Measurements from ENCODE around the gene TNRC6C. TPM values are rescaled to one million over a fixed set of nuclear protein-coding genes. Genes with fewer than 3 reads are reported as not detected.

TNRC6C gene
- total and polyA plus RNA-seq, 2 of the 13 experiments (the other 11 are each of a cell fraction or from before 2014, with no cell fraction given), result 0.66 to 4.9 TPM

- TF ChIP-seq ZBED4 (CRISPR knock-in tag; IDR thresholded peaks at IDR 0.05; ENCODE audit: borderline replicate concordance), result no peak
- TF ChIP-seq HOXD1 (CRISPR knock-in tag; IDR thresholded peaks at IDR 0.05), result peak; percentile 3; the same call in 1 of the 2 replicates
- peak; percentile 38; the same call in 1 of the 2 replicates for TF ChIP-seq ZSCAN29 (CRISPR knock-in tag; conservative IDR thresholded peaks at IDR 0.05)
- 0 out of 2 replicates have a peak, but pooled peaks have one; percentile 11 for TF ChIP-seq ZNF670 (CRISPR knock-in tag; IDR thresholded peaks at IDR 0.05; ENCODE audit: borderline replicate concordance)
- no peak for TF ChIP-seq MZF1 (CRISPR knock-in tag; IDR thresholded peaks at IDR 0.05; ENCODE audit: borderline replicate concordance)
- peak; percentile 48; the same call in 1 of the 2 replicates for TF ChIP-seq SMYD3 (CRISPR knock-in tag; IDR thresholded peaks at IDR 0.05)
- TF ChIP-seq ZNF557 (CRISPR knock-in tag; IDR thresholded peaks at IDR 0.05), result no peak; the same call in 1 of the 2 replicates
- TF ChIP-seq POLR2AphosphoS2 (IDR thresholded peaks at IDR 0.05; ENCODE audit: low read depth, low read length), result no peak
- TF ChIP-seq ZSCAN5A (CRISPR knock-in tag; IDR thresholded peaks at IDR 0.05; ENCODE audit: borderline replicate concordance), result 0 out of 2 replicates have a peak, but pooled peaks have one; percentile 57
- peak; percentile 95 for TF ChIP-seq NR2F6 (IDR thresholded peaks at IDR 0.05)
- peak; percentile 97 for TF ChIP-seq NR2F6 (CRISPR knock-in tag; IDR thresholded peaks at IDR 0.05)
- TF ChIP-seq POLR2A (IDR thresholded peaks at IDR 0.05; ENCODE audit: insufficient read depth in 1 of 2, low read depth in 2 of 2, low read length in 2 of 2), result peak; percentile 73 to 90
- no peak for TF ChIP-seq SMARCE1 (IDR thresholded peaks at IDR 0.05; ENCODE audit: borderline replicate concordance)
- no peak for TF ChIP-seq CSRNP2 (CRISPR knock-in tag; conservative IDR thresholded peaks at IDR 0.05; ENCODE audit: low read depth)
- TF ChIP-seq RNF2 (conservative IDR thresholded peaks at IDR 0.05; ENCODE audit: low read depth), result no peak
- TF ChIP-seq HCFC1 (IDR thresholded peaks at IDR 0.05; ENCODE audit: low read depth, low read length), result no peak
- no peak for TF ChIP-seq ZNF44 (CRISPR knock-in tag; IDR thresholded peaks at IDR 0.05)
- TF ChIP-seq ATRX (CRISPR knock-in tag; IDR thresholded peaks at IDR 0.05; ENCODE audit: borderline replicate concordance), result no peak
- peak; percentile 69 for TF ChIP-seq ZNF792 (CRISPR knock-in tag; IDR thresholded peaks at IDR 0.05)
- 0 out of 2 replicates have a peak, but pooled peaks have one; percentile 4 for TF ChIP-seq ZFP82 (CRISPR knock-in tag; IDR thresholded peaks at IDR 0.05; ENCODE audit: borderline replicate concordance)
- TF ChIP-seq MTA1 (CRISPR knock-in tag; IDR thresholded peaks at IDR 0.05; ENCODE audit: borderline replicate concordance), result no peak
- TF ChIP-seq KDM4B (CRISPR knock-in tag; IDR thresholded peaks at IDR 0.05), result peak; percentile 74; the same call in 1 of the 2 replicates
- TF ChIP-seq TBP (CRISPR knock-in tag; IDR thresholded peaks at IDR 0.05), result no peak
- peak; percentile 61; the same call in 1 of the 2 replicates for TF ChIP-seq ELF4 (CRISPR knock-in tag; IDR thresholded peaks at IDR 0.05; ENCODE audit: borderline replicate concordance)
- no peak for TF ChIP-seq U2AF1 (optimal IDR thresholded peaks at IDR 0.05; ENCODE audit: low read depth, low read length)
- no peak for TF ChIP-seq ZNF235 (CRISPR knock-in tag; IDR thresholded peaks at IDR 0.05; ENCODE audit: borderline replicate concordance)
These were observed 168.9 kb downstream of the TNRC6C start (continued) for GRCh38 chr17:78127239-78127887.
